HCEC 1CT (cell line): ENCODE measurements around the gene BHLHE23.
"Not testable (repeated sequence)": the region's sequence is repeated elsewhere in the genome, so short reads cannot be mapped to it uniquely, and the experiment has no call there.

Experiments used
- DNase-seq: peaks from one replicate; pipeline ENCODE4 v3.0.0-alpha.2; 2017

The BHLHE23 gene

GRCh38 chr20:63042448-63043071 is 35.8 kb upstream of the BHLHE23 start:
- no peak for DNase-seq

GRCh38 chr20:63041776-63042175 is 35.0 kb upstream of the BHLHE23 start:
- DNase-seq, result no peak

- DNase-seq, result no peak
Observed at GRCh38 chr20:63037669-63038268, 31.0 kb upstream of the BHLHE23 start.

- no peak for DNase-seq
Observed at GRCh38 chr20:63036291-63036690, 29.5 kb upstream of the BHLHE23 start.

GRCh38 chr20:63035603-63036185 is 28.9 kb upstream of the BHLHE23 start:
- DNase-seq, result no peak

GRCh38 chr20:63034710-63035602 is 28.2 kb upstream of the BHLHE23 start:
- DNase-seq, result not testable (repeated sequence)

- DNase-seq, result no peak
Observed at GRCh38 chr20:63033794-63034709, 27.3 kb upstream of the BHLHE23 start.

GRCh38 chr20:63032861-63033793 is 26.4 kb upstream of the BHLHE23 start:
- no peak for DNase-seq

- DNase-seq, result no peak
Observed at GRCh38 chr20:63032026-63032800, 25.4 kb upstream of the BHLHE23 start.

GRCh38 chr20:63031251-63032014 is 24.7 kb upstream of the BHLHE23 start:
- DNase-seq, result no peak

- no peak for DNase-seq
Observed at GRCh38 chr20:63029358-63030121, 22.8 kb upstream of the BHLHE23 start.

- DNase-seq, result no peak
Observed at GRCh38 chr20:63028461-63028921, 21.7 kb upstream of the BHLHE23 start.

GRCh38 chr20:63027922-63028389 is 21.2 kb upstream of the BHLHE23 start:
- DNase-seq, result no peak

GRCh38 chr20:63027221-63027921 is 20.6 kb upstream of the BHLHE23 start:
- DNase-seq, result no peak

- DNase-seq, result no peak
Observed at GRCh38 chr20:63026582-63027165, 19.9 kb upstream of the BHLHE23 start.

- no peak for DNase-seq
Observed at GRCh38 chr20:63025534-63026331, 19.0 kb upstream of the BHLHE23 start.
